Neural cell (in vitro differentiated cells): ENCODE results near the gene PRIMA1. TPM values are rescaled to one million over a fixed set of nuclear protein-coding genes. Genes with fewer than 3 reads are reported as not detected.
A peak's percentile ranks its signal among the peaks of the same experiment; 100 is the strongest.

Experiments used
- H2AFZ ChIP-seq: fragments of 200-600, 300-800 bp; sonication (generic), shearing (Covaris generic); 2 replicates; pipeline ENCODE4 v1.6.0; 2014; ENCODE audit warnings: low read depth, mild to moderate bottlenecking, antibody characterized with exemption, low read length, moderate library complexity
- H3F3A ChIP-seq: fragments of 200-600 bp; shearing (Covaris generic); 2 replicates; pipeline ENCODE4 v1.6.1; 2016; ENCODE audit warnings: mild to moderate bottlenecking, moderate library complexity, mixed read lengths, antibody characterized with exemption, low read length; ENCODE audit not compliant: insufficient read depth, poor library complexity, severe bottlenecking
- H3K27ac ChIP-seq: fragments of 200-600, 300-800 bp; sonication (generic), shearing (Covaris generic); 2 replicates; pipeline ENCODE4 v1.5.1; 2014; ENCODE audit warnings: mild to moderate bottlenecking, low read length, moderate library complexity
- H3K27me3 ChIP-seq: fragments of 300-800, 200-600 bp; sonication (generic), shearing (Covaris generic); 2 replicates; pipeline ENCODE4 v1.6.0; 2014; ENCODE audit warnings: mild to moderate bottlenecking, low read depth, low read length, moderate library complexity; ENCODE audit not compliant: insufficient read depth
- H3K36me3 ChIP-seq: fragments of 300-800, 200-600 bp; sonication (generic), shearing (Covaris generic); 2 replicates; pipeline ENCODE4 v1.5.1; 2014; ENCODE audit warnings: mild to moderate bottlenecking, antibody characterized with exemption, low read length, moderate library complexity; ENCODE audit not compliant: insufficient read depth
- H3K4me2 ChIP-seq: fragments of 300-800, 200-600 bp; sonication (generic), shearing (Covaris generic); 2 replicates; pipeline ENCODE4 v1.6.0; 2014; ENCODE audit warnings: mild to moderate bottlenecking, low read length
- H3K4me3 ChIP-seq: fragments of 300-800, 200-600 bp; sonication (generic), shearing (Covaris generic); 2 replicates; pipeline ENCODE4 v1.5.1; 2014; ENCODE audit warnings: mild to moderate bottlenecking, low read length, moderate library complexity
- H3K79me2 ChIP-seq: fragments of 200-600 bp; shearing (Covaris generic); replicated peaks from 2 replicates; pipeline ENCODE4 v1.6.0; 2014; ENCODE audit warnings: mild to moderate bottlenecking, low read length, moderate library complexity; ENCODE audit not compliant: insufficient read depth
- H3K9ac ChIP-seq: fragments of 300-800, 200-600 bp; sonication (generic), shearing (Covaris generic); 2 replicates; pipeline ENCODE4 v1.6.1; 2016; ENCODE audit warnings: mild to moderate bottlenecking, low read length, mixed read lengths
- H3K9me2 ChIP-seq: fragments of 200-600 bp; shearing (Covaris generic); 2 replicates; pipeline ENCODE4 v1.6.1; 2016; ENCODE audit warnings: mild to moderate bottlenecking, low read length, mixed read lengths; ENCODE audit not compliant: insufficient read depth
- H3K9me3 ChIP-seq: fragments of 200-600, 300-800 bp; sonication (generic), shearing (Covaris generic); 2 replicates; pipeline ENCODE4 v1.6.1; 2016; ENCODE audit warnings: mild to moderate bottlenecking, mixed run types, low read length, moderate library complexity, mixed read lengths
- H4K20me1 ChIP-seq: fragments of 200-600 bp; shearing (Covaris generic); 2 replicates; pipeline ENCODE4 v1.6.1; 2016; ENCODE audit warnings: mild to moderate bottlenecking, mixed run types; ENCODE audit not compliant: insufficient read depth
- EP300 ChIP-seq: fragments of 450-650 bp; conservative IDR thresholded peaks from 2 replicates; pipeline ENCODE4 v1.6.1; 2014; ENCODE audit warnings: antibody characterized with exemption, mild to moderate bottlenecking, moderate library complexity; ENCODE audit not compliant: poor library complexity, severe bottlenecking
- EZH2 ChIP-seq: fragments of 200-600, 300-800 bp; shearing (Covaris generic), sonication (generic); IDR thresholded peaks from 2 replicates; pipeline ENCODE4 v1.6.1; 2014; ENCODE audit warnings: antibody characterized with exemption, low read length, borderline replicate concordance, mild to moderate bottlenecking; ENCODE audit not compliant: insufficient read depth, poor library complexity, severe bottlenecking
- MXI1 ChIP-seq: fragments of 450-650 bp; conservative IDR thresholded peaks from 2 replicates; pipeline ENCODE4 v1.6.1; 2014; ENCODE audit warnings: antibody characterized with exemption, mild to moderate bottlenecking; ENCODE audit not compliant: poor library complexity, severe bottlenecking
- POLR2AphosphoS5 ChIP-seq: IDR thresholded peaks from 2 replicates; pipeline ENCODE4 v1.6.1; 2012
- RAD21 ChIP-seq: fragments of 450-650 bp; conservative IDR thresholded peaks from 2 replicates; pipeline ENCODE4 v1.6.1; 2014; ENCODE audit warnings: antibody characterized with exemption, mild to moderate bottlenecking, moderate library complexity
- SMC3 ChIP-seq: fragments of 450-650 bp; conservative IDR thresholded peaks from 2 replicates; pipeline ENCODE4 v1.6.1; 2014; ENCODE audit warnings: antibody characterized with exemption, mild to moderate bottlenecking, moderate library complexity; ENCODE audit not compliant: poor library complexity
- TAF1 ChIP-seq: IDR thresholded peaks from 2 replicates; pipeline ENCODE4 v1.6.1; 2012; ENCODE audit warnings: low read depth
- polyA plus RNA-seq: library from polyadenylated mRNA; depleted of rRNA; stranded (reverse); fragments of >200 nt; gene quantifications from 2 replicates; pipeline ENCODE4 v1.2.3, GENCODE V29; 2014
- TF ChIP-seq, protein P1 (sequence below): IDR thresholded peaks from 2 replicates; pipeline ENCODE4 v1.6.1; 2012; ENCODE audit warnings: borderline replicate concordance
- TF ChIP-seq, protein P2 (sequence below): fragments of 450-650 bp; IDR thresholded peaks from 2 replicates; pipeline ENCODE4 v1.5.1; 2014; ENCODE audit warnings: antibody characterized with exemption, mild to moderate bottlenecking, moderate library complexity; ENCODE audit not compliant: poor library complexity, severe bottlenecking

PRIMA1 gene
- polyA plus RNA-seq, 1 donor from 2014 or later, result not detected

DNA sequence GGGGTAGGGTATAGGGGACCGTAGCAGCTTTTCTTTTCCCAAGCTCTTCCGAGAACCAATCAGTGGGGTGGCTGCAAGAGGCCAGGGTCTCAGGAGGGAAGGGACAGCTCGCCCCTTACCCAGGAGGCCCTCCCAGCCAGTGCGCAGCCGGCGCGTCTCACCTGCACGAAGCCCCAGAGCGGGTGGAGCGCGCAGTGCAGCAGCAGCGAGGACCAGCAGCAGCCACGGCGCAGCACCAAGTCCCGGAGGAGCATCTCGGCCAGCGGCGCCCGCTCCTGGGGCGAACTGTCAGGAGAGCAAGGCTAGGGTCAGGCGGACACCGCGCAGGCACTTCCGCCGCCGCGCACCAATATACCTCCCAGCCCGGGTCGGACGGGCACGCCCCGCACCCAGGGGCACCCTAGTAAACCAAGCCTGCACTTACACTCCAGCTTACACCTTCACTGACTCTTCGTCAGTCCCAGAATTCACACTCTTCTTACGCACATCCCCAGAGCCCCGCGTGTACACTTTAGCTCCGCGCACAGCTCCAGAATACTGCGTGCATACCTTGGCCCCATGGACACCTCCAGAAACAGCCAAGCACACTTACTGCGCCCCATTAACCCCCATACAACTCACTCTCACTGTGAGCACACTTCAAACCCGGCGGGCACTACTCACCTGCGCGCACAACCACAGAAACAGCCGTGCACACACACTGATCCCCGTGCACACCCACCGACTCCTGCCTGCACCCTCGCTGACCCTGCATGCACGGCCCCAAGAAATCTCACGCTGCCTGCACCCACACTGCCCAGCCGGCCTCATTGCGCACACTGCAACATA is 606 bp downstream of the PRIMA1 start:
- Histone ChIP-seq H3K4me3 (peak overlapping the region; percentile 70), H3K9me3 (no peaks in the 10 kb centered on the region), H3K79me2 (no peaks in the 10 kb centered on the region), H3K9ac (peak overlapping the region; percentile 36), H3F3A (no peaks in the 10 kb centered on the region), H3K9me2 (no peaks in the 10 kb centered on the region), H4K20me1 (no peaks in the 10 kb centered on the region), H3K27me3 (peaks cover 47% of the 10 kb centered on the region), H3K27ac (no peak overlapping the region), H3K4me2 (peak overlapping the region; percentile 51), H2AFZ (no peak overlapping the region), H3K36me3 (no peaks in the 10 kb centered on the region)
- TF ChIP-seq, protein P1, sequence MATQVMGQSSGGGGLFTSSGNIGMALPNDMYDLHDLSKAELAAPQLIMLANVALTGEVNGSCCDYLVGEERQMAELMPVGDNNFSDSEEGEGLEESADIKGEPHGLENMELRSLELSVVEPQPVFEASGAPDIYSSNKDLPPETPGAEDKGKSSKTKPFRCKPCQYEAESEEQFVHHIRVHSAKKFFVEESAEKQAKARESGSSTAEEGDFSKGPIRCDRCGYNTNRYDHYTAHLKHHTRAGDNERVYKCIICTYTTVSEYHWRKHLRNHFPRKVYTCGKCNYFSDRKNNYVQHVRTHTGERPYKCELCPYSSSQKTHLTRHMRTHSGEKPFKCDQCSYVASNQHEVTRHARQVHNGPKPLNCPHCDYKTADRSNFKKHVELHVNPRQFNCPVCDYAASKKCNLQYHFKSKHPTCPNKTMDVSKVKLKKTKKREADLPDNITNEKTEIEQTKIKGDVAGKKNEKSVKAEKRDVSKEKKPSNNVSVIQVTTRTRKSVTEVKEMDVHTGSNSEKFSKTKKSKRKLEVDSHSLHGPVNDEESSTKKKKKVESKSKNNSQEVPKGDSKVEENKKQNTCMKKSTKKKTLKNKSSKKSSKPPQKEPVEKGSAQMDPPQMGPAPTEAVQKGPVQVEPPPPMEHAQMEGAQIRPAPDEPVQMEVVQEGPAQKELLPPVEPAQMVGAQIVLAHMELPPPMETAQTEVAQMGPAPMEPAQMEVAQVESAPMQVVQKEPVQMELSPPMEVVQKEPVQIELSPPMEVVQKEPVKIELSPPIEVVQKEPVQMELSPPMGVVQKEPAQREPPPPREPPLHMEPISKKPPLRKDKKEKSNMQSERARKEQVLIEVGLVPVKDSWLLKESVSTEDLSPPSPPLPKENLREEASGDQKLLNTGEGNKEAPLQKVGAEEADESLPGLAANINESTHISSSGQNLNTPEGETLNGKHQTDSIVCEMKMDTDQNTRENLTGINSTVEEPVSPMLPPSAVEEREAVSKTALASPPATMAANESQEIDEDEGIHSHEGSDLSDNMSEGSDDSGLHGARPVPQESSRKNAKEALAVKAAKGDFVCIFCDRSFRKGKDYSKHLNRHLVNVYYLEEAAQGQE, result no peak
- no peak for TF ChIP-seq RAD21
- TF ChIP-seq, protein P2, sequence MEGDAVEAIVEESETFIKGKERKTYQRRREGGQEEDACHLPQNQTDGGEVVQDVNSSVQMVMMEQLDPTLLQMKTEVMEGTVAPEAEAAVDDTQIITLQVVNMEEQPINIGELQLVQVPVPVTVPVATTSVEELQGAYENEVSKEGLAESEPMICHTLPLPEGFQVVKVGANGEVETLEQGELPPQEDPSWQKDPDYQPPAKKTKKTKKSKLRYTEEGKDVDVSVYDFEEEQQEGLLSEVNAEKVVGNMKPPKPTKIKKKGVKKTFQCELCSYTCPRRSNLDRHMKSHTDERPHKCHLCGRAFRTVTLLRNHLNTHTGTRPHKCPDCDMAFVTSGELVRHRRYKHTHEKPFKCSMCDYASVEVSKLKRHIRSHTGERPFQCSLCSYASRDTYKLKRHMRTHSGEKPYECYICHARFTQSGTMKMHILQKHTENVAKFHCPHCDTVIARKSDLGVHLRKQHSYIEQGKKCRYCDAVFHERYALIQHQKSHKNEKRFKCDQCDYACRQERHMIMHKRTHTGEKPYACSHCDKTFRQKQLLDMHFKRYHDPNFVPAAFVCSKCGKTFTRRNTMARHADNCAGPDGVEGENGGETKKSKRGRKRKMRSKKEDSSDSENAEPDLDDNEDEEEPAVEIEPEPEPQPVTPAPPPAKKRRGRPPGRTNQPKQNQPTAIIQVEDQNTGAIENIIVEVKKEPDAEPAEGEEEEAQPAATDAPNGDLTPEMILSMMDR, result no peak
- no peak for TF ChIP-seq SMC3
- no peak for TF ChIP-seq MXI1
- no peak for TF ChIP-seq TAF1
- TF ChIP-seq EZH2, result no peak
- TF ChIP-seq POLR2AphosphoS5, result no peak
- no peak for TF ChIP-seq EP300

GRCh38 chr14:93785423-93785822 is 2.9 kb downstream of the PRIMA1 start:
- no peaks in the 10 kb centered on the region for H3K9me3 ChIP-seq
- H3K79me2 ChIP-seq, result no peaks in the 10 kb centered on the region
- peaks cover 46% of the 10 kb centered on the region for H3K27me3 ChIP-seq
- no peaks in the 10 kb centered on the region for H3K36me3 ChIP-seq
- H3K9me2 ChIP-seq, result no peaks in the 10 kb centered on the region
- H3F3A ChIP-seq, result no peaks in the 10 kb centered on the region
- H3K4me2 ChIP-seq, result no peak overlapping the region
- H3K9ac ChIP-seq, result no peak overlapping the region
- no peak for TF ChIP-seq EP300
- TF ChIP-seq SMC3, result no peak
- TF ChIP-seq, protein P1, result no peak
- no peak for TF ChIP-seq POLR2AphosphoS5
- TF ChIP-seq MXI1, result no peak
- no peak for TF ChIP-seq EZH2
- TF ChIP-seq RAD21, result no peak
- TF ChIP-seq, protein P2, result no peak
- TF ChIP-seq TAF1, result no peak
- H3K4me3 ChIP-seq, result no peak overlapping the region
- H2AFZ ChIP-seq, result no peak overlapping the region
- H4K20me1 ChIP-seq, result no peaks in the 10 kb centered on the region
- no peak overlapping the region for H3K27ac ChIP-seq
